Right ventricle myocardium superior (tissue), 1 donor: ENCODE results near the gene TLR8. TPM values are rescaled to one million over a fixed set of nuclear protein-coding genes. Genes with fewer than 3 reads are reported as not detected.

Experiments used
- total RNA-seq: library from RNA; stranded (reverse); fragmentation: NEBNext Ultra II Directional; extraction: Animal tissue kit (Norgen Biotek cat#: 25700); gene quantifications from one replicate; pipeline ENCODE4 v1.2.1, GENCODE V29; 2021
- donor health status: DM: no; HTN: yes; CAD: no; lungs with severe emphysema.

The TLR8 gene
- total RNA-seq, 1 donor from 2014 or later = 1.1 TPM

Other genes starting within 250 kb of the TLR8 start
- 5.4 TPM for gene PRPS2, start 115.2 kb upstream of the TLR8 start, total RNA-seq
- 0.62 TPM for gene TLR7, start 39.5 kb upstream of the TLR8 start, total RNA-seq
- 875 TPM for gene TMSB4X, start 68.5 kb downstream of the TLR8 start, total RNA-seq
- 0.35 TPM for gene FAM9C, start 138.0 kb downstream of the TLR8 start, total RNA-seq